H54 (cell line): ENCODE results near the gene DHRS4.
"Not testable (repeated sequence)": the region's sequence is repeated elsewhere in the genome, so short reads cannot be mapped to it uniquely, and the experiment has no call there.

Experiments used
- DNase-seq: peaks from one replicate; pipeline ENCODE4 v3.0.0; 2011; ENCODE audit warnings: low spot score, mixed read lengths; ENCODE audit not compliant: insufficient read length
- FAIRE-seq: peaks from 3 replicates; lab custom pipeline; 2011; peaks lifted over from hg19 to GRCh38; lab: Jason Lieb, UNC
- POLR2A ChIP-seq: IDR thresholded peaks from 2 replicates; pipeline ENCODE4 v1.6.1; 2011; ENCODE audit warnings: low read depth, mild to moderate bottlenecking, low read length

The DHRS4 gene

GRCh38 chr14:23957913-23958569 is 4.5 kb downstream of the DHRS4 start:
- FAIRE-seq, DNase-seq: not testable (repeated sequence)

- DNase-seq, FAIRE-seq: not testable (repeated sequence)
Observed at GRCh38 chr14:23960899-23961298, 7.3 kb downstream of the DHRS4 start.

GRCh38 chr14:23961704-23962103 is 8.1 kb downstream of the DHRS4 start:
- FAIRE-seq, result not testable (repeated sequence)

DNA sequence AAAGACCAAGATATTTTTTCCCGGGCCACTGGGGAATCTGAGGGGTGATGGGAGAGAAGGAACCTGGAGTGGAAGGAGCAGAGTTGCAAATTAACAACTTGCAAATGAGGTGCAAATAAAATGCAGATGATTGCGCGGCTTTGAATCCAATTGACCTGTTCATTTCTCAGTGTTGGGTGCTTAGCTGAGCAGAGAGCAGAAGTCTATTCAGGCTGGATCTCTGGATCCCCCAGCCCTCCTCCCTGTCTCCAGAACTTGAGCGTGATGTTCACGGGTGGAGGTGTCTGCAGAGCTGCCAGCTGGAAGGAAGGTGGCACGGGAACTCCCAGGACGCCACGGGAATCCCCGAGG is 15.5 kb downstream of the DHRS4 start:
- FAIRE-seq, DNase-seq: not testable (repeated sequence)

More at GRCh38 chr14:23961704-23962103, 8.1 kb downstream of the DHRS4 start:
- not testable (repeated sequence) for DNase-seq

GRCh38 chr14:23969481-23970282 is 16.1 kb downstream of the DHRS4 start:
- FAIRE-seq, DNase-seq: not testable (repeated sequence)

GRCh38 chr14:23970283-23970659 is 16.7 kb downstream of the DHRS4 start:
- FAIRE-seq, DNase-seq: not testable (repeated sequence)

GRCh38 chr14:23973178-23973577 is 19.6 kb downstream of the DHRS4 start:
- FAIRE-seq, DNase-seq: not testable (repeated sequence)

GRCh38 chr14:23974041-23974440 is 20.5 kb downstream of the DHRS4 start:
- not testable (repeated sequence) for DNase-seq

DNA sequence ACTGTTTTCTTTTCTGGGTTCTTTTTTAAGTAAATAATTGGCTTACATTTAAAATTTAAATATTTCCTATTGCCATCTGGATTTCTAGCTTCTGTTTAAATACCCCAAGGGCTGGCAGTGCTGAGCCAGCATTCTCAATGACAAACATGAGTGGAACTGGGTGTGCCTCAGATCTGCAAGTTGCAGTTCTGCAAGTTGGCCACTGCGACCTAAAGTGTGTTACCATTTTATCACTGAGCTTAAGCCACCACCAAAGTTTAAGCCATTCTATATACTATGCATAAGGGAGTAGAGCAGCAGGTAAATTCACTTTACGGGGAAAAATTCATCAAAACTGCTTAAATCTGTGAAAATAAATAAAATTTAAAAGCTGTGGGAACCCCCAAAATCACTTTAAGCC is 23.6 kb downstream of the DHRS4 start:
- DNase-seq, result not testable (repeated sequence)
- peak; percentile 75 for FAIRE-seq

More at GRCh38 chr14:23974041-23974440, 20.5 kb downstream of the DHRS4 start:
- not testable (repeated sequence) for FAIRE-seq

- not testable (repeated sequence) for DNase-seq, FAIRE-seq
Observed at GRCh38 chr14:23981951-23982813, 28.6 kb downstream of the DHRS4 start.

GRCh38 chr14:23984891-23985602 is 31.5 kb downstream of the DHRS4 start:
- FAIRE-seq, result no peak
- no peak for DNase-seq
- TF ChIP-seq POLR2A, result no peak

DNA sequence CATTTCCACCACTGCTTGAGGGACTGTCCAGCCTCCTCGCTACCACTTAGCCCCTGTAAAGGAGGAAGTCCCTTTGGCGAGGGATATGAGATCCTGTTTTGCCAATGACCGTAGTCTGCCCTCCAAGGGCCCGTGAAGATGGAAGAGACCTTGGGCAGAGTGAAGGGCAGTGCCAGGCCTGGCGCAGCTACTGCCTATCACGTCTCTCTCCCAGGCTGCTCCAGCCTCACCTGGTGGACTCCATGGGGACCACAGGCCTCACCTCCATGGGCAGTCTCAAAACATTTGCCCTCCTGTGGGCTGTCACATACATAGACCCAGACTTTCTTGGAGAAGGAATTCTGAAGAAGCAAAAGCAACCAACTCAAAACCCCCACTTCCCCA is 34.6 kb downstream of the DHRS4 start:
- not testable (repeated sequence) for FAIRE-seq, DNase-seq

- FAIRE-seq, DNase-seq: not testable (repeated sequence)
Observed at GRCh38 chr14:23988607-23989363, 35.2 kb downstream of the DHRS4 start, which contains the start of gene DHRS4L2. Gene DHRS4L2 (plus strand): TSS chr14:23988929. CDS start chr14:23988948, 19 bp downstream.

DNA sequence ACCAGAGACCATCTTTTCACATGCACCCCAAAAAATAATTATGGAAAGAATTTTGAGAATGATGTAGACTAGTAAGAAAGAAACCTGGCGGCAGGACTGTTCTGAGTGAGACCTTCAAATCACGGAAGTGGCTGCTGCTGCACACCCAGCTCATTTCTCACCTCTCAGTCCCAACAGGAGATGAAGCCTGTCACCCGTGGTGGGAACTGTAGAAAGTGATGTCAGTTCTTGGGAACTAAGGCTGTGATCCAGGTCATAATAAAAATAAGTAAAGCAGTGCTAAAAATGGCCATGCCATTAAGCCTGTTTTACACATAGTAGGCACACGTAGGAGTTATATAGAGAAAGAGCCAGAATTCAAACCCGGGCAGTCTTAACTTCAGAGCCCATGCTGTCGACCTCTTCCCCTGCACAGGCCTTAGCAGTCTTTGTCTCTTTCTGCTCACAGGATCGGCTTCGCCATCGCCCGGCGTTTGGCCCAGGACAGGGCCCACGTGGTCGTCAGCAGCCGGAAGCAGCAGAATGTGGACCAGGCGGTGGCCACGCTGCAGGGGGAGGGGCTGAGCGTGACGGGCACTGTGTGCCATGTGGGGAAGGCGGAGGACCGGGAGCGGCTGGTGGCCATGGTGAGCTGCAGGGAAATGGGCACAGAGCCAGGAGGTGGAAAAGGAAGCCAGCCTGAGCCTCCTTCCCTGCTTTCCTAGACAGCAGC is 36.3 kb downstream of the DHRS4 start:
- not testable (repeated sequence) for FAIRE-seq, DNase-seq

DNA sequence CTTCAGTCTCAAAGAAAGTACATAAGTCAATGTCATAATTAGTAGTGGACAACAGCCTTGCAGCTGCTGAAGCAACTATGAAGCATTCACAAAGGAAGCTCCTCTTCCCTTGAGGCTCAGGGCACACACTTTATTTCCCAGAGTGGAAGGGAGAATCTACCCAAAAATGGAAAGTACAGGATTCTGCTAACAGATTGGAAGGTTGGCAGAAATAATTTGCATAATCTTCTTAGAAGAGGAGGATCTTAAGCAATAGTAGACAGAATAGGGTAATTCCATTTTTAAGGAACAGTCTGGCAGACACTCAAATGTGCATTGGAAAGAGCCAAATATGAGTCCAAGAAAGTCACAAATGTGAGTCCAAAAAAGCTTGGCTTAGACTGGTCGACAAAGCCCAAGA is 37.4 kb downstream of the DHRS4 start:
- not testable (repeated sequence) for FAIRE-seq, DNase-seq

DNA sequence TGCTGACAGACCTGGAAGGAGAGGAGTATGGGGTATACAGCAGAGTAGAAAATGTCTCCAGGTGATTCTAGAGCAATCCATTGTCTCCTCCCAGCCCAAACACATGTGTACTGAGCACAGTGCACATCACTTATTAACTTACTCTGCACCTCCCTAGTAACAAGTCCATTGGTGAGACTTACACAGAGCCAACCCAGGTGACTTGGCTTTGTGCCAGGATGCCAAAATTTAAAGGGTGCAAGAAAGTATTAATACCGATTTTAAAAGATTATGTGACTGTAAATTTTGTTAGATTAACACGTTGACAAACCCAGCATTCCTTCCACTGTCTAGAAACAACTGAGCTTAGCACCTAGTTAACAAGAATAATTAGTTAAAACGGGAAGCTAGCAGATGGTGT is 39.5 kb downstream of the DHRS4 start:
- DNase-seq, FAIRE-seq: not testable (repeated sequence)

GRCh38 chr14:23996009-23996408 is 42.4 kb downstream of the DHRS4 start:
- not testable (repeated sequence) for DNase-seq, FAIRE-seq

GRCh38 chr14:23996825-23997224 is 43.3 kb downstream of the DHRS4 start:
- FAIRE-seq, DNase-seq: not testable (repeated sequence)
